Measurements from ENCODE around the gene HPSE2.

GRCh38 chr10:98582363-98582762, 653.3 kb downstream of the HPSE2 start:
- TF ChIP-seq CTCF (IDR thresholded peaks at IDR 0.05; ENCODE audit: control extremely low read depth in 1 of 3, insufficient read depth in 1 of 3, low read depth in 1 of 3, low read length in 3 of 3) (no peak), MAX (IDR thresholded peaks at IDR 0.05) (no peak), NRF1 (IDR thresholded peaks at IDR 0.05; ENCODE audit: low read depth, low read length) (no peak), SP1 (IDR thresholded peaks at IDR 0.05; ENCODE audit: low read depth, low read length) (no peak), HDAC6 (IDR thresholded peaks at IDR 0.05; ENCODE audit: low read depth, low read length) (no peak), CBX5 (IDR thresholded peaks at IDR 0.05; ENCODE audit: low read depth, low read length) (no peak), KDM1A (IDR thresholded peaks at IDR 0.05; ENCODE audit: borderline replicate concordance, low read length) (no peak), POU5F1 (IDR thresholded peaks at IDR 0.05; ENCODE audit: low read depth, low read length) (no peak), POLR2A (IDR thresholded peaks at IDR 0.05; ENCODE audit: control extremely low read depth in 1 of 2, low read depth in 2 of 2, low read length in 2 of 2) (no peak), CEBPB (IDR thresholded peaks at IDR 0.05; ENCODE audit: low read depth, low read length) (no peak), USF2 (IDR thresholded peaks at IDR 0.05; ENCODE audit: low read length) (no peak), RAD21 (IDR thresholded peaks at IDR 0.05 in 1 of 2, conservative IDR thresholded peaks at IDR 0.05 in 1 of 2; ENCODE audit: low read depth in 2 of 2, low read length in 2 of 2) (no peak), RNF2 (IDR thresholded peaks at IDR 0.05; ENCODE audit: borderline replicate concordance, low read depth, low read length, missing control alignments, poor library complexity, severe bottlenecking) (no peak)
- TF ChIP-seq, protein P1, sequence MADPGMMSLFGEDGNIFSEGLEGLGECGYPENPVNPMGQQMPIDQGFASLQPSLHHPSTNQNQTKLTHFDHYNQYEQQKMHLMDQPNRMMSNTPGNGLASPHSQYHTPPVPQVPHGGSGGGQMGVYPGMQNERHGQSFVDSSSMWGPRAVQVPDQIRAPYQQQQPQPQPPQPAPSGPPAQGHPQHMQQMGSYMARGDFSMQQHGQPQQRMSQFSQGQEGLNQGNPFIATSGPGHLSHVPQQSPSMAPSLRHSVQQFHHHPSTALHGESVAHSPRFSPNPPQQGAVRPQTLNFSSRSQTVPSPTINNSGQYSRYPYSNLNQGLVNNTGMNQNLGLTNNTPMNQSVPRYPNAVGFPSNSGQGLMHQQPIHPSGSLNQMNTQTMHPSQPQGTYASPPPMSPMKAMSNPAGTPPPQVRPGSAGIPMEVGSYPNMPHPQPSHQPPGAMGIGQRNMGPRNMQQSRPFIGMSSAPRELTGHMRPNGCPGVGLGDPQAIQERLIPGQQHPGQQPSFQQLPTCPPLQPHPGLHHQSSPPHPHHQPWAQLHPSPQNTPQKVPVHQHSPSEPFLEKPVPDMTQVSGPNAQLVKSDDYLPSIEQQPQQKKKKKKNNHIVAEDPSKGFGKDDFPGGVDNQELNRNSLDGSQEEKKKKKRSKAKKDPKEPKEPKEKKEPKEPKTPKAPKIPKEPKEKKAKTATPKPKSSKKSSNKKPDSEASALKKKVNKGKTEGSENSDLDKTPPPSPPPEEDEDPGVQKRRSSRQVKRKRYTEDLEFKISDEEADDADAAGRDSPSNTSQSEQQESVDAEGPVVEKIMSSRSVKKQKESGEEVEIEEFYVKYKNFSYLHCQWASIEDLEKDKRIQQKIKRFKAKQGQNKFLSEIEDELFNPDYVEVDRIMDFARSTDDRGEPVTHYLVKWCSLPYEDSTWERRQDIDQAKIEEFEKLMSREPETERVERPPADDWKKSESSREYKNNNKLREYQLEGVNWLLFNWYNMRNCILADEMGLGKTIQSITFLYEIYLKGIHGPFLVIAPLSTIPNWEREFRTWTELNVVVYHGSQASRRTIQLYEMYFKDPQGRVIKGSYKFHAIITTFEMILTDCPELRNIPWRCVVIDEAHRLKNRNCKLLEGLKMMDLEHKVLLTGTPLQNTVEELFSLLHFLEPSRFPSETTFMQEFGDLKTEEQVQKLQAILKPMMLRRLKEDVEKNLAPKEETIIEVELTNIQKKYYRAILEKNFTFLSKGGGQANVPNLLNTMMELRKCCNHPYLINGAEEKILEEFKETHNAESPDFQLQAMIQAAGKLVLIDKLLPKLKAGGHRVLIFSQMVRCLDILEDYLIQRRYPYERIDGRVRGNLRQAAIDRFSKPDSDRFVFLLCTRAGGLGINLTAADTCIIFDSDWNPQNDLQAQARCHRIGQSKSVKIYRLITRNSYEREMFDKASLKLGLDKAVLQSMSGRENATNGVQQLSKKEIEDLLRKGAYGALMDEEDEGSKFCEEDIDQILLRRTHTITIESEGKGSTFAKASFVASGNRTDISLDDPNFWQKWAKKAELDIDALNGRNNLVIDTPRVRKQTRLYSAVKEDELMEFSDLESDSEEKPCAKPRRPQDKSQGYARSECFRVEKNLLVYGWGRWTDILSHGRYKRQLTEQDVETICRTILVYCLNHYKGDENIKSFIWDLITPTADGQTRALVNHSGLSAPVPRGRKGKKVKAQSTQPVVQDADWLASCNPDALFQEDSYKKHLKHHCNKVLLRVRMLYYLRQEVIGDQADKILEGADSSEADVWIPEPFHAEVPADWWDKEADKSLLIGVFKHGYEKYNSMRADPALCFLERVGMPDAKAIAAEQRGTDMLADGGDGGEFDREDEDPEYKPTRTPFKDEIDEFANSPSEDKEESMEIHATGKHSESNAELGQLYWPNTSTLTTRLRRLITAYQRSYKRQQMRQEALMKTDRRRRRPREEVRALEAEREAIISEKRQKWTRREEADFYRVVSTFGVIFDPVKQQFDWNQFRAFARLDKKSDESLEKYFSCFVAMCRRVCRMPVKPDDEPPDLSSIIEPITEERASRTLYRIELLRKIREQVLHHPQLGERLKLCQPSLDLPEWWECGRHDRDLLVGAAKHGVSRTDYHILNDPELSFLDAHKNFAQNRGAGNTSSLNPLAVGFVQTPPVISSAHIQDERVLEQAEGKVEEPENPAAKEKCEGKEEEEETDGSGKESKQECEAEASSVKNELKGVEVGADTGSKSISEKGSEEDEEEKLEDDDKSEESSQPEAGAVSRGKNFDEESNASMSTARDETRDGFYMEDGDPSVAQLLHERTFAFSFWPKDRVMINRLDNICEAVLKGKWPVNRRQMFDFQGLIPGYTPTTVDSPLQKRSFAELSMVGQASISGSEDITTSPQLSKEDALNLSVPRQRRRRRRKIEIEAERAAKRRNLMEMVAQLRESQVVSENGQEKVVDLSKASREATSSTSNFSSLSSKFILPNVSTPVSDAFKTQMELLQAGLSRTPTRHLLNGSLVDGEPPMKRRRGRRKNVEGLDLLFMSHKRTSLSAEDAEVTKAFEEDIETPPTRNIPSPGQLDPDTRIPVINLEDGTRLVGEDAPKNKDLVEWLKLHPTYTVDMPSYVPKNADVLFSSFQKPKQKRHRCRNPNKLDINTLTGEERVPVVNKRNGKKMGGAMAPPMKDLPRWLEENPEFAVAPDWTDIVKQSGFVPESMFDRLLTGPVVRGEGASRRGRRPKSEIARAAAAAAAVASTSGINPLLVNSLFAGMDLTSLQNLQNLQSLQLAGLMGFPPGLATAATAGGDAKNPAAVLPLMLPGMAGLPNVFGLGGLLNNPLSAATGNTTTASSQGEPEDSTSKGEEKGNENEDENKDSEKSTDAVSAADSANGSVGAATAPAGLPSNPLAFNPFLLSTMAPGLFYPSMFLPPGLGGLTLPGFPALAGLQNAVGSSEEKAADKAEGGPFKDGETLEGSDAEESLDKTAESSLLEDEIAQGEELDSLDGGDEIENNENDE (IDR thresholded peaks at IDR 0.05; ENCODE audit: insufficient replicate concordance, low read length): no peak

Data from H1 (cell line).